Erythroblast (primary cell): Measurements from ENCODE around the gene OR2V1.
"Not testable (repeated sequence)": the region's sequence is repeated elsewhere in the genome, so short reads cannot be mapped to it uniquely, and the experiment has no call there.

Experiments
- GATA1 ChIP-seq: IDR thresholded peaks from 2 replicates; pipeline ENCODE4 v1.6.1; 2011; ENCODE audit warnings: low read depth, mild to moderate bottlenecking, control low read depth, low read length, moderate library complexity
- POLR2A ChIP-seq: IDR thresholded peaks from 2 replicates; pipeline ENCODE4 v1.6.1; 2011; ENCODE audit warnings: mild to moderate bottlenecking, low read length

DNA sequence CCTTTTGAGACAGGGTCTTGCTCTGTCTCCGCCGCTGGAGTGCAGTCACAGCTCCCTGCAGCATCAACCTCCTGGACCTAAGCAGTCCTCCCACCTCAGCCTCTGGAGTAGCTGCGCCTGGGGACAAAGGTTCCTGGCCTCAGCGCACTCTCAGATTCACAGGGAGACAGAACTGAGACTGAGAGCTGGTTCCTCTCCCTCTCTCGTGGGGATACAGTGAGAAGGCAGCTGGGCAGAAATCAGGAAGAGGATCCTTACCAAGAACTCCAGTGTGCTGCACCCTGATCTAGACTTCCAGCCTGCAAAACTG, 26.8 kb downstream of the OR2V1 start:
- TF ChIP-seq POLR2A, GATA1: not testable (repeated sequence)
